Immature natural killer cell (primary cell): ENCODE data around the gene TTLL12. TPM values are rescaled to one million over a fixed set of nuclear protein-coding genes. Genes with fewer than 3 reads are reported as not detected.

Experiments used
- DNase-seq, 3 donors: peaks; one replicate each; pipeline ENCODE4 v3.0.0; 2022; ENCODE audit warnings: mixed read lengths in 1 of 3
- H3K27ac Mint-ChIP-seq, 6 donors: one replicate each; pipeline ENCODE4 v1.8.0; 2020; ENCODE audit warnings: mixed read lengths in 6 of 6, mild to moderate bottlenecking in 5 of 6, inconsistent platforms in 4 of 6, moderate library complexity in 3 of 6
- H3K27me3 Mint-ChIP-seq, 3 donors: one replicate each; pipeline ENCODE4 v1.8.0; 2020 to 2021; ENCODE audit warnings: low read depth in 3 of 3, mild to moderate bottlenecking in 3 of 3, mixed read lengths in 3 of 3, moderate library complexity in 3 of 3, inconsistent platforms in 1 of 3
- H3K36me3 Mint-ChIP-seq, 3 donors: one replicate each; pipeline ENCODE4 v1.8.0; 2020; ENCODE audit warnings: mixed read lengths in 3 of 3, inconsistent platforms in 2 of 3, mild to moderate bottlenecking in 2 of 3
- H3K4me1 Mint-ChIP-seq, 2 donors: one replicate each; pipeline ENCODE4 v1.8.0; 2020; ENCODE audit warnings: inconsistent platforms in 2 of 2, mild to moderate bottlenecking in 2 of 2, mixed read lengths in 2 of 2, moderate library complexity in 1 of 2
- H3K4me3 Mint-ChIP-seq, 5 donors: one replicate each; pipeline ENCODE4 v1.8.0; 2020; ENCODE audit warnings: mild to moderate bottlenecking in 5 of 5, mixed read lengths in 5 of 5, inconsistent platforms in 3 of 5, moderate library complexity in 3 of 5
- H3K9me3 Mint-ChIP-seq, 6 donors: one replicate each; pipeline ENCODE4 v1.8.0; 2020; ENCODE audit warnings: mild to moderate bottlenecking in 6 of 6, mixed read lengths in 6 of 6, inconsistent platforms in 4 of 6, moderate library complexity in 3 of 6
- polyA plus RNA-seq, 3 donors: library from polyadenylated mRNA; unstranded; fragments of 300-500 nt; fragmentation: Illumina TruSeq; gene quantifications; one replicate each; pipeline ENCODE4 v1.2.3, GENCODE V29; 2021

Gene TTLL12
- polyA plus RNA-seq, 3 donors from 2014 or later: 10.8 to 17.5 (median 16.4) TPM

- no peak for DNase-seq
- Mint-ChIP-seq H3K4me1 (peaks cover 0 to 3% of the 10 kb centered on the region in 2 donors), H3K9me3 (no peaks in the 10 kb centered on the region), H3K36me3 (peaks cover 0 to 4% (median 1%) of the 10 kb centered on the region in 3 donors), H3K27me3 (no peaks in the 10 kb centered on the region), H3K27ac (peak overlapping the region in 3 of 6 donors; percentile 6 to 55 (median 15)), H3K4me3 (no peak overlapping the region)
Measured at GRCh38 chr22:43158778-43159483, 28.0 kb downstream of the TTLL12 start.

- H3K27ac Mint-ChIP-seq: peak overlapping the region in 1 of 6 donors; percentile 55
- H3K27me3 Mint-ChIP-seq: no peaks in the 10 kb centered on the region
- no peak for DNase-seq
- H3K4me1 Mint-ChIP-seq: peaks cover 3 to 5% of the 10 kb centered on the region in 2 donors
- H3K4me3 Mint-ChIP-seq: no peak overlapping the region
- no peaks in the 10 kb centered on the region for H3K9me3 Mint-ChIP-seq
- peaks cover 0 to 2% (median 0%) of the 10 kb centered on the region in 3 donors for H3K36me3 Mint-ChIP-seq
Measured at GRCh38 chr22:43157874-43158546, 28.9 kb downstream of the TTLL12 start.

- peak overlapping the region in 1 of 6 donors; percentile 66 for H3K27ac Mint-ChIP-seq
- peaks cover 0 to 2% (median 0%) of the 10 kb centered on the region in 3 donors for H3K36me3 Mint-ChIP-seq
- H3K4me3 Mint-ChIP-seq: no peak overlapping the region
- no peaks in the 10 kb centered on the region for H3K9me3 Mint-ChIP-seq
- DNase-seq: no peak
- no peaks in the 10 kb centered on the region for H3K27me3 Mint-ChIP-seq
- peaks cover 12 to 14% of the 10 kb centered on the region in 2 donors for H3K4me1 Mint-ChIP-seq
Measured at GRCh38 chr22:43156413-43156812, 30.5 kb downstream of the TTLL12 start.

- Mint-ChIP-seq H3K4me3 (no peak overlapping the region), H3K9me3 (no peaks in the 10 kb centered on the region), H3K4me1 (peaks cover 16 to 18% of the 10 kb centered on the region in 2 donors), H3K27me3 (peaks cover 0 to 3% (median 0%) of the 10 kb centered on the region in 3 donors), H3K36me3 (peaks cover 0 to 2% (median 0%) of the 10 kb centered on the region in 3 donors), H3K27ac (no peak overlapping the region)
- DNase-seq: no peak
Measured at GRCh38 chr22:43155789-43156188, 31.1 kb downstream of the TTLL12 start.

GRCh38 chr22:43154887-43155536 is 31.9 kb downstream of the TTLL12 start:
- Mint-ChIP-seq H3K4me1 (peaks cover 18 to 23% of the 10 kb centered on the region in 2 donors), H3K4me3 (no peak overlapping the region), H3K27me3 (peaks cover 0 to 3% (median 0%) of the 10 kb centered on the region in 3 donors), H3K36me3 (no peaks in the 10 kb centered on the region), H3K9me3 (no peaks in the 10 kb centered on the region), H3K27ac (no peak overlapping the region)
- no peak for DNase-seq

- Mint-ChIP-seq H3K4me1 (peaks cover 19 to 26% of the 10 kb centered on the region in 2 donors), H3K36me3 (no peaks in the 10 kb centered on the region), H3K4me3 (no peak overlapping the region), H3K27me3 (peaks cover 0 to 6% (median 2%) of the 10 kb centered on the region in 3 donors), H3K27ac (no peak overlapping the region), H3K9me3 (no peaks in the 10 kb centered on the region)
- DNase-seq: no peak
Measured at GRCh38 chr22:43153899-43154298, 33.0 kb downstream of the TTLL12 start.

GRCh38 chr22:43152357-43153071 is 34.4 kb downstream of the TTLL12 start:
- Mint-ChIP-seq H3K4me1 (peaks cover 27 to 37% of the 10 kb centered on the region in 2 donors), H3K27me3 (peaks cover 0 to 6% (median 2%) of the 10 kb centered on the region in 3 donors), H3K36me3 (no peaks in the 10 kb centered on the region), H3K4me3 (peak overlapping the region; percentile 80 to 92 (median 84)), H3K27ac (peak overlapping the region; percentile 55 to 90 (median 75)), H3K9me3 (no peaks in the 10 kb centered on the region)
- DNase-seq: peak; percentile 52 to 55 (median 54)

GRCh38 chr22:43152003-43152356 is 35.0 kb downstream of the TTLL12 start:
- Mint-ChIP-seq H3K27me3 (peaks cover 0 to 8% (median 2%) of the 10 kb centered on the region in 3 donors), H3K9me3 (no peaks in the 10 kb centered on the region), H3K4me3 (peak overlapping the region; percentile 80 to 92 (median 84)), H3K36me3 (no peaks in the 10 kb centered on the region), H3K27ac (peak overlapping the region in 5 of 6 donors; percentile 55 to 90 (median 62)), H3K4me1 (peaks cover 30 to 42% of the 10 kb centered on the region in 2 donors)
- no peak for DNase-seq

GRCh38 chr22:43151251-43152002 is 35.5 kb downstream of the TTLL12 start, which contains the start of gene TSPO:
TSS of gene TSPO (plus strand) at chr22:43151559. CDS start at chr22:43159239, 7,680 bp downstream.
- DNase-seq: peak; percentile 59 to 60 (median 59)
- H3K36me3 Mint-ChIP-seq: no peaks in the 10 kb centered on the region
- no peaks in the 10 kb centered on the region for H3K9me3 Mint-ChIP-seq
- H3K4me1 Mint-ChIP-seq: peaks cover 29 to 44% of the 10 kb centered on the region in 2 donors
- peaks cover 0 to 8% (median 2%) of the 10 kb centered on the region in 3 donors for H3K27me3 Mint-ChIP-seq
- H3K4me3 Mint-ChIP-seq: peak within 1 kb of the TSS; percentile 87 to 96 (median 92)
- peak within 1 kb of the TSS; percentile 76 to 96 (median 91) for H3K27ac Mint-ChIP-seq

- H3K4me1 Mint-ChIP-seq: peaks cover 30 to 44% of the 10 kb centered on the region in 2 donors
- H3K9me3 Mint-ChIP-seq: no peaks in the 10 kb centered on the region
- H3K27me3 Mint-ChIP-seq: peaks cover 0 to 11% (median 2%) of the 10 kb centered on the region in 3 donors
- no peaks in the 10 kb centered on the region for H3K36me3 Mint-ChIP-seq
- H3K4me3 Mint-ChIP-seq: peak overlapping the region; percentile 87 to 96 (median 92)
- peak overlapping the region; percentile 76 to 96 (median 91) for H3K27ac Mint-ChIP-seq
- no peak for DNase-seq
Measured at GRCh38 chr22:43150731-43151206, 36.2 kb downstream of the TTLL12 start.

GRCh38 chr22:43148581-43148980 is 38.4 kb downstream of the TTLL12 start:
- H3K4me3 Mint-ChIP-seq: peak overlapping the region; percentile 12 to 69 (median 38)
- H3K4me1 Mint-ChIP-seq: peaks cover 34 to 48% of the 10 kb centered on the region in 2 donors

GRCh38 chr22:43147821-43148220 is 39.1 kb downstream of the TTLL12 start:
- DNase-seq: no peak
- Mint-ChIP-seq H3K9me3 (no peaks in the 10 kb centered on the region), H3K27ac (peak overlapping the region in 5 of 6 donors; percentile 19 to 66 (median 44)), H3K4me3 (peak overlapping the region; percentile 32 to 71 (median 58)), H3K4me1 (peaks cover 34 to 47% of the 10 kb centered on the region in 2 donors), H3K36me3 (no peaks in the 10 kb centered on the region), H3K27me3 (peaks cover 0 to 16% (median 6%) of the 10 kb centered on the region in 3 donors)

More at GRCh38 chr22:43148581-43148980, 38.4 kb downstream of the TTLL12 start:
- Mint-ChIP-seq H3K27ac (peak overlapping the region; percentile 54 to 84 (median 76)), H3K27me3 (peaks cover 0 to 12% (median 6%) of the 10 kb centered on the region in 3 donors), H3K9me3 (no peaks in the 10 kb centered on the region), H3K36me3 (no peaks in the 10 kb centered on the region)
- DNase-seq: peak in 2 of 3 donors; percentile 29 to 33
